WI38 (cell line): ENCODE results near the gene CES3.

ENCODE experiments used
- H3K4me3 ChIP-seq: 2 replicates; pipeline ENCODE4 v1.5.1; 2011; ENCODE audit warnings: low read depth, mild to moderate bottlenecking, control low read depth, low read length
- CTCF ChIP-seq: IDR thresholded peaks from 2 replicates; pipeline ENCODE4 v1.5.1; 2012; ENCODE audit warnings: low read depth, mild to moderate bottlenecking, control low read depth, low read length

CES3 gene

GRCh38 chr16:66917741-66918140 lies 43.3 kb upstream of the CES3 start:
- no peak overlapping the region for H3K4me3 ChIP-seq
- TF ChIP-seq CTCF: no peak

GRCh38 chr16:66918355-66918754 lies 42.7 kb upstream of the CES3 start:
- no peak overlapping the region for H3K4me3 ChIP-seq
- TF ChIP-seq CTCF: no peak

- no peak for TF ChIP-seq CTCF
- H3K4me3 ChIP-seq: no peak within 1 kb of the TSS
Measured at GRCh38 chr16:66918803-66919568, 42.1 kb upstream of the CES3 start, which contains the start of gene CDH16. Gene CDH16, minus strand, starts transcription at chr16:66918885. Its CDS starts 820 bp downstream, at chr16:66918065.

GRCh38 chr16:66919569-66920298 lies 41.3 kb upstream of the CES3 start:
- TF ChIP-seq CTCF: no peak
- no peak overlapping the region for H3K4me3 ChIP-seq

GRCh38 chr16:66920299-66920590 lies 40.8 kb upstream of the CES3 start:
- TF ChIP-seq CTCF: no peak
- no peak overlapping the region for H3K4me3 ChIP-seq

GRCh38 chr16:66920924-66921680 lies 40.0 kb upstream of the CES3 start:
- H3K4me3 ChIP-seq: no peak overlapping the region
- TF ChIP-seq CTCF: no peak
